HepG2 (cell line): ENCODE results near the gene CST4. TPM values are rescaled to one million over a fixed set of nuclear protein-coding genes. Genes with fewer than 3 reads are reported as not detected.

Experiments used
- FOXJ3 ChIP-seq: sonication (generic); formaldehyde crosslinking; IDR thresholded peaks from 2 replicates; pipeline ENCODE4 v1.4.0; 2020; ENCODE audit warnings: missing genetic modification reagents, mild to moderate bottlenecking, borderline replicate concordance
- HMG20B ChIP-seq: conservative IDR thresholded peaks from 2 replicates; pipeline ENCODE4 v1.6.1; 2016; ENCODE audit warnings: missing genetic modification reagents, missing compliant biosample characterization
- MED13 ChIP-seq: sonication (generic); formaldehyde crosslinking; IDR thresholded peaks from 2 replicates; pipeline ENCODE4 v1.5.0; 2020; ENCODE audit warnings: missing genetic modification reagents
- NCOR1 ChIP-seq: fragments of 200-600 bp; sonication (generic); IDR thresholded peaks from 2 replicates; pipeline ENCODE4 v1.7.0; 2017; ENCODE audit warnings: antibody characterized with exemption, low read length, borderline replicate concordance
- NR2F6 ChIP-seq, 2 experiments: IDR thresholded peaks; 2 replicates each; pipeline ENCODE4 v1.6.1; 2016; ENCODE audit warnings: antibody characterized with exemption in 1 of 2, mild to moderate bottlenecking in 1 of 2
- PCBP1 ChIP-seq: fragments of 200-400 bp; formaldehyde crosslinking; IDR thresholded peaks from 2 replicates; pipeline ENCODE4 v1.6.1; 2017; ENCODE audit warnings: mild to moderate bottlenecking, low read depth, low read length, borderline replicate concordance
- POLR2A ChIP-seq, 2 experiments: IDR thresholded peaks; 2 replicates each; pipeline ENCODE4 v1.6.1; 2011; ENCODE audit warnings: low read depth in 2 of 2, low read length in 2 of 2, mild to moderate bottlenecking in 1 of 2, moderate library complexity in 1 of 2; ENCODE audit not compliant: insufficient read depth in 1 of 2
- SOX6 ChIP-seq, 2 experiments: fragments of 450-650 bp in 1 of 2; sonication (generic) in 1 of 2; formaldehyde crosslinking in 1 of 2; IDR thresholded peaks; 2 replicates each; pipeline versions ENCODE4 v1.4.0 to v1.6.1; 2017 to 2020; ENCODE audit warnings: antibody characterized with exemption in 1 of 2, mild to moderate bottlenecking in 1 of 2, missing genetic modification reagents in 1 of 2
- SUZ12 ChIP-seq: fragments of 150-350 bp; IDR thresholded peaks from 2 replicates; pipeline ENCODE4 v1.6.1; 2014; ENCODE audit warnings: low read depth, low read length
- ZFX ChIP-seq: sonication (generic); formaldehyde crosslinking; IDR thresholded peaks from 2 replicates; pipeline ENCODE4 v1.4.0; 2020; ENCODE audit warnings: mild to moderate bottlenecking, low read depth, missing genetic modification reagents, moderate library complexity
- ZKSCAN8 ChIP-seq: IDR thresholded peaks from 2 replicates; pipeline ENCODE4 v1.6.1; 2016; ENCODE audit warnings: borderline replicate concordance, missing genetic modification reagents, missing compliant biosample characterization
- ZNF34 ChIP-seq: sonication (generic); formaldehyde crosslinking; IDR thresholded peaks from 2 replicates; pipeline ENCODE4 v1.4.0; 2020; ENCODE audit warnings: mild to moderate bottlenecking, missing genetic modification reagents, borderline replicate concordance
- ZNF766 ChIP-seq: sonication (generic); formaldehyde crosslinking; IDR thresholded peaks from 2 replicates; pipeline ENCODE4 v1.5.0; 2020; ENCODE audit warnings: missing genetic modification reagents, borderline replicate concordance
- ZNF773 ChIP-seq: sonication (generic); formaldehyde crosslinking; IDR thresholded peaks from 2 replicates; pipeline ENCODE4 v1.4.0; 2020; ENCODE audit warnings: missing genetic modification reagents, borderline replicate concordance
- ZNF780A ChIP-seq: sonication (generic); formaldehyde crosslinking; IDR thresholded peaks from 2 replicates; pipeline ENCODE4 v1.8.0; 2022; ENCODE audit warnings: mild to moderate bottlenecking, missing genetic modification reagents, moderate library complexity
- polyA plus RNA-seq, 8 experiments: library from polyadenylated mRNA; depleted of rRNA in 3 of 8; stranded (reverse) in 7 of 8; unstranded in 1 of 8; fragments of >200 nt; fragmentation: Illumina TruSeq in 4 of 8; extraction: Trizol in 4 of 8; gene quantifications; 2 replicates each; pipeline versions ENCODE4 v1.2.1 to v1.2.3, GENCODE V29; 2011 to 2016; ENCODE audit warnings: low read depth in 4 of 8, missing spikeins in 1 of 8, mixed read lengths in 1 of 8; ENCODE audit not compliant: insufficient read depth in 1 of 8
- total RNA-seq, 5 experiments: library from RNA; depleted of rRNA; stranded (reverse); fragments of >200 nt; fragmentation: Illumina TruSeq; extraction: Trizol; gene quantifications; 2 replicates each; pipeline ENCODE4 v1.2.3, GENCODE V29; 2016; ENCODE audit warnings: low read depth in 1 of 5
- TF ChIP-seq, protein P1 (sequence below): sonication (generic); formaldehyde crosslinking; IDR thresholded peaks from 2 replicates; pipeline ENCODE4 v1.8.0; 2022; ENCODE audit warnings: mild to moderate bottlenecking, missing genetic modification reagents; ENCODE audit not compliant: insufficient replicate concordance
- TF ChIP-seq, protein P2 (sequence below): conservative IDR thresholded peaks from 2 replicates; pipeline ENCODE4 v1.6.1; 2018; ENCODE audit warnings: missing genetic modification reagents
- TF ChIP-seq, protein P3 (sequence below): sonication (generic); formaldehyde crosslinking; IDR thresholded peaks from 2 replicates; pipeline ENCODE4 v1.9.0; 2021; ENCODE audit warnings: missing genetic modification reagents, mild to moderate bottlenecking, borderline replicate concordance
- TF ChIP-seq, protein P4 (sequence below): sonication (generic); formaldehyde crosslinking; IDR thresholded peaks from 2 replicates; pipeline ENCODE4 v1.4.0; 2020; ENCODE audit warnings: missing genetic modification reagents
- TF ChIP-seq, protein P5 (sequence below): sonication (generic); formaldehyde crosslinking; IDR thresholded peaks from 2 replicates; pipeline ENCODE4 v1.5.1; 2020; ENCODE audit warnings: mild to moderate bottlenecking, missing genetic modification reagents, borderline replicate concordance
- TF ChIP-seq, protein P6 (sequence below): sonication (generic); formaldehyde crosslinking; IDR thresholded peaks from 2 replicates; pipeline ENCODE4 v1.8.0; 2022; ENCODE audit warnings: missing genetic modification reagents, low read depth, mild to moderate bottlenecking, borderline replicate concordance
- TF ChIP-seq, protein P7 (sequence below): sonication (generic); formaldehyde crosslinking; IDR thresholded peaks from 2 replicates; pipeline ENCODE4 v1.5.0; 2020; ENCODE audit warnings: missing genetic modification reagents

The CST4 gene
- total and polyA plus RNA-seq, 2 of the 13 experiments (the other 11 are each of a cell fraction or from before 2014, with no cell fraction given), result not detected

DNA sequence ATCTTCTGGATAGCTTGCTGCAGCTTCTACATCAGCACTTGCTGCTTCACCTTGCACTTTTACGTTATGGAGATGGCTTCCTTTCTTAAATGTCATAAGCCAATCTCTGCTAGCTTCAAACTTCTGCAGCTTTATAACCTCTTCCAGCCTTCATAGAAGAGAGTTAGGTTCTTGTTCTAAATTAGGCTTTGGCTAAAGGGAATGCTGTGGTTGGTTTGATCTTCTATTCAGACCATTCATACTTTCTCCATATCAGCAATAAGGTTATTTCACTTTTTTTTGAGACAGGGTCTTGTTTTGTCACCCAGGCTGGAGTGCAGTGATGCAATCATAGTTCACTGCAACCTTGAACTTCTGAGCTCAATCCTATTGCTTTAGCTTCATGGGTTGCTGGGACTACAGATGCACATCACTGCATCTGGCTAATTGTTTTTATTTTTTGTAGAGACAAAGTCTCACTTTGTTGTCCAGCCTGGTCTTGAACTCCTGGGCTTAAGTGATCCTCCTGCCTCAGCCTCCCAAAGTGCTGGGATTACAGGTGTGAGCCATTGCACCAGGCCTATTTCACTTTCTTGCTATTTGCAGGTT lies 38.9 kb downstream of the CST4 start (continued):
- TF ChIP-seq, protein P1, sequence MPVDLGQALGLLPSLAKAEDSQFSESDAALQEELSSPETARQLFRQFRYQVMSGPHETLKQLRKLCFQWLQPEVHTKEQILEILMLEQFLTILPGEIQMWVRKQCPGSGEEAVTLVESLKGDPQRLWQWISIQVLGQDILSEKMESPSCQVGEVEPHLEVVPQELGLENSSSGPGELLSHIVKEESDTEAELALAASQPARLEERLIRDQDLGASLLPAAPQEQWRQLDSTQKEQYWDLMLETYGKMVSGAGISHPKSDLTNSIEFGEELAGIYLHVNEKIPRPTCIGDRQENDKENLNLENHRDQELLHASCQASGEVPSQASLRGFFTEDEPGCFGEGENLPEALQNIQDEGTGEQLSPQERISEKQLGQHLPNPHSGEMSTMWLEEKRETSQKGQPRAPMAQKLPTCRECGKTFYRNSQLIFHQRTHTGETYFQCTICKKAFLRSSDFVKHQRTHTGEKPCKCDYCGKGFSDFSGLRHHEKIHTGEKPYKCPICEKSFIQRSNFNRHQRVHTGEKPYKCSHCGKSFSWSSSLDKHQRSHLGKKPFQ (CRISPR knock-in tag), result no peak
- no peak for TF ChIP-seq HMG20B (CRISPR knock-in tag)
- TF ChIP-seq, protein P2, sequence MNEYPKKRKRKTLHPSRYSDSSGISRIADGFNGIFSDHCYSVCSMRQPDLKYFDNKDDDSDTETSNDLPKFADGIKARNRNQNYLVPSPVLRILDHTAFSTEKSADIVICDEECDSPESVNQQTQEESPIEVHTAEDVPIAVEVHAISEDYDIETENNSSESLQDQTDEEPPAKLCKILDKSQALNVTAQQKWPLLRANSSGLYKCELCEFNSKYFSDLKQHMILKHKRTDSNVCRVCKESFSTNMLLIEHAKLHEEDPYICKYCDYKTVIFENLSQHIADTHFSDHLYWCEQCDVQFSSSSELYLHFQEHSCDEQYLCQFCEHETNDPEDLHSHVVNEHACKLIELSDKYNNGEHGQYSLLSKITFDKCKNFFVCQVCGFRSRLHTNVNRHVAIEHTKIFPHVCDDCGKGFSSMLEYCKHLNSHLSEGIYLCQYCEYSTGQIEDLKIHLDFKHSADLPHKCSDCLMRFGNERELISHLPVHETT, result no peak
- TF ChIP-seq NCOR1, result peak; percentile 70; the same call in 1 of the 2 replicates
- TF ChIP-seq PCBP1, result no peak
- no peak for TF ChIP-seq SOX6 (IDR thresholded peaks at IDR 0.05)
- peak; percentile 86 for TF ChIP-seq SOX6 (CRISPR knock-in tag; IDR thresholded peaks at IDR 0.05)
- no peak for TF ChIP-seq SUZ12
- TF ChIP-seq, protein P3, sequence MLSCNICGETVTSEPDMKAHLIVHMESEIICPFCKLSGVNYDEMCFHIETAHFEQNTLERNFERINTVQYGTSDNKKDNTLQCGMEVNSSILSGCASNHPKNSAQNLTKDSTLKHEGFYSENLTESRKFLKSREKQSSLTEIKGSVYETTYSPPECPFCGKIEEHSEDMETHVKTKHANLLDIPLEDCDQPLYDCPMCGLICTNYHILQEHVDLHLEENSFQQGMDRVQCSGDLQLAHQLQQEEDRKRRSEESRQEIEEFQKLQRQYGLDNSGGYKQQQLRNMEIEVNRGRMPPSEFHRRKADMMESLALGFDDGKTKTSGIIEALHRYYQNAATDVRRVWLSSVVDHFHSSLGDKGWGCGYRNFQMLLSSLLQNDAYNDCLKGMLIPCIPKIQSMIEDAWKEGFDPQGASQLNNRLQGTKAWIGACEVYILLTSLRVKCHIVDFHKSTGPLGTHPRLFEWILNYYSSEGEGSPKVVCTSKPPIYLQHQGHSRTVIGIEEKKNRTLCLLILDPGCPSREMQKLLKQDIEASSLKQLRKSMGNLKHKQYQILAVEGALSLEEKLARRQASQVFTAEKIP (CRISPR knock-in tag), result no peak
- TF ChIP-seq ZKSCAN8 (CRISPR knock-in tag), result no peak
- TF ChIP-seq ZNF34 (CRISPR knock-in tag), result no peak
- no peak for TF ChIP-seq ZNF766 (CRISPR knock-in tag)
- no peak for TF ChIP-seq ZNF780A (CRISPR knock-in tag)
- no peak for TF ChIP-seq MED13 (CRISPR knock-in tag)
- TF ChIP-seq, protein P4, sequence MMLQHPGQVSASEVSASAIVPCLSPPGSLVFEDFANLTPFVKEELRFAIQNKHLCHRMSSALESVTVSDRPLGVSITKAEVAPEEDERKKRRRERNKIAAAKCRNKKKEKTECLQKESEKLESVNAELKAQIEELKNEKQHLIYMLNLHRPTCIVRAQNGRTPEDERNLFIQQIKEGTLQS (CRISPR knock-in tag), result peak; percentile 89
- TF ChIP-seq, protein P5, sequence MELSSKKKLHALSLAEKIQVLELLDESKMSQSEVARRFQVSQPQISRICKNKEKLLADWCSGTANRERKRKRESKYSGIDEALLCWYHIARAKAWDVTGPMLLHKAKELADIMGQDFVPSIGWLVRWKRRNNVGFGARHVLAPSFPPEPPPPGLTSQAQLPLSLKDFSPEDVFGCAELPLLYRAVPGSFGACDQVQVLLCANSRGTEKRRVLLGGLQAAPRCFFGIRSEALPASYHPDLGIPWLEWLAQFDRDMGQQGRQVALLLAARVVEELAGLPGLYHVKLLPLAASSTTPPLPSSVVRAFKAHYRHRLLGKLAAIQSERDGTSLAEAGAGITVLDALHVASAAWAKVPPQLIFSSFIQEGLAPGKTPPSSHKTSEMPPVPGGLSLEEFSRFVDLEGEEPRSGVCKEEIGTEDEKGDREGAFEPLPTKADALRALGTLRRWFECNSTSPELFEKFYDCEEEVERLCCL, result no peak
- TF ChIP-seq ZFX (CRISPR knock-in tag), result no peak
- TF ChIP-seq, protein P6, sequence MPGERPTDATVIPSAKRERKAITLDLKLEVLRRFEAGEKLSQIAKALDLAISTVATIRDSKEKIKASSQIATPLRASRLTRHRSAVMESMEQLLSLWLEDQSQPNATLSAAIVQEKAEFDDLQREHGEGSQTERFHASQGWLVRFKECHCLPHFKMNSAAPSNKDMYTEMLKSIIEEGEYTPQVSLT (CRISPR knock-in tag), result no peak
- no peak for TF ChIP-seq ZNF773 (CRISPR knock-in tag)
- TF ChIP-seq, protein P7, sequence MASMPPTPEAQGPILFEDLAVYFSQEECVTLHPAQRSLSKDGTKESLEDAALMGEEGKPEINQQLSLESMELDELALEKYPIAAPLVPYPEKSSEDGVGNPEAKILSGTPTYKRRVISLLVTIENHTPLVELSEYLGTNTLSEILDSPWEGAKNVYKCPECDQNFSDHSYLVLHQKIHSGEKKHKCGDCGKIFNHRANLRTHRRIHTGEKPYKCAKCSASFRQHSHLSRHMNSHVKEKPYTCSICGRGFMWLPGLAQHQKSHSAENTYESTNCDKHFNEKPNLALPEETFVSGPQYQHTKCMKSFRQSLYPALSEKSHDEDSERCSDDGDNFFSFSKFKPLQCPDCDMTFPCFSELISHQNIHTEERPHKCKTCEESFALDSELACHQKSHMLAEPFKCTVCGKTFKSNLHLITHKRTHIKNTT (CRISPR knock-in tag), result no peak
- TF ChIP-seq FOXJ3 (CRISPR knock-in tag), result peak; percentile 69
- TF ChIP-seq POLR2A (IDR thresholded peaks at IDR 0.05; ENCODE audit: insufficient read depth in 1 of 2, low read depth in 2 of 2, low read length in 2 of 2), result no peak
- TF ChIP-seq NR2F6 (IDR thresholded peaks at IDR 0.05), result 0 out of 2 replicates have a peak, but pooled peaks have one; percentile 27
- no peak for TF ChIP-seq NR2F6 (CRISPR knock-in tag; IDR thresholded peaks at IDR 0.05)
